ENCODE results near the gene OR2T2. TPM values are rescaled to one million over a fixed set of nuclear protein-coding genes. Genes with fewer than 3 reads are reported as not detected.
"Not testable (repeated sequence)": the region's sequence is repeated elsewhere in the genome, so short reads cannot be mapped to it uniquely, and the experiment has no call there.

Gene OR2T2
- total RNA-seq, 4 donors from 2014 or later: not detected

GRCh38 chr1:248417854-248418253, 27.6 kb upstream of the OR2T2 start:
- no peak overlapping the region for H3K4me3 ChIP-seq
- WGBS: 63% methylated on average over 2 of the region's 2 CpGs
- no peak for DNase-seq (ENCODE audit: extremely low spot score)
- H3K4me1 ChIP-seq: no peaks in the 10 kb centered on the region
- peaks cover 0 to 6% (median 0%) of the 10 kb centered on the region in 4 donors for H3K9me3 ChIP-seq
- TF ChIP-seq POLR2AphosphoS5 (IDR thresholded peaks at IDR 0.05) (no peak), EP300 (IDR thresholded peaks at IDR 0.05) (no peak), CTCF (IDR thresholded peaks at IDR 0.05) (no peak), POLR2A (IDR thresholded peaks at IDR 0.05; ENCODE audit: low read depth) (no peak)
- intact Hi-C loops (cut with DNase I): no loop called here
- H3K36me3 ChIP-seq: no peaks in the 10 kb centered on the region
- H3K27me3 ChIP-seq: no peaks in the 10 kb centered on the region
- H3K27ac ChIP-seq (replicated peaks in 1 of 4): no peak overlapping the region

GRCh38 chr1:248421384-248421783, 24.1 kb upstream of the OR2T2 start:
- 27% methylated on average over 1 of the region's 1 CpG for WGBS
- Histone ChIP-seq H3K9me3 (peaks cover 0 to 6% (median 0%) of the 10 kb centered on the region in 4 donors), H3K27me3 (no peaks in the 10 kb centered on the region), H3K4me3 (no peak overlapping the region), H3K36me3 (no peaks in the 10 kb centered on the region), H3K4me1 (no peaks in the 10 kb centered on the region), H3K27ac (replicated peaks in 1 of 4) (no peak overlapping the region)
- intact Hi-C loops (cut with DNase I): no loop called here
- TF ChIP-seq EP300 (IDR thresholded peaks at IDR 0.05) (no peak), POLR2AphosphoS5 (IDR thresholded peaks at IDR 0.05) (no peak), CTCF (IDR thresholded peaks at IDR 0.05) (no peak), POLR2A (IDR thresholded peaks at IDR 0.05; ENCODE audit: low read depth) (no peak)
- DNase-seq (ENCODE audit: extremely low spot score): no peak

- WGBS: 54% methylated on average over 3 of the region's 3 CpGs
- H3K4me3 ChIP-seq; H3K27ac ChIP-seq (replicated peaks in 1 of 4); H3K9me3 ChIP-seq; intact Hi-C loops (cut with DNase I); H3K27me3 ChIP-seq; DNase-seq (ENCODE audit: extremely low spot score); H3K36me3 ChIP-seq; H3K4me1 ChIP-seq: not testable (repeated sequence)
Measured at GRCh38 chr1:248427526-248428191, 17.8 kb upstream of the OR2T2 start.

- intact Hi-C loops (cut with DNase I): not testable (repeated sequence)
Measured at GRCh38 chr1:248428192-248428533, 17.3 kb upstream of the OR2T2 start.

GRCh38 chr1:248431683-248432082, 13.8 kb upstream of the OR2T2 start:
- H3K27me3 ChIP-seq; intact Hi-C loops (cut with DNase I); DNase-seq (ENCODE audit: extremely low spot score); H3K9me3 ChIP-seq; H3K27ac ChIP-seq (replicated peaks in 1 of 4); H3K4me1 ChIP-seq; H3K36me3 ChIP-seq; H3K4me3 ChIP-seq: not testable (repeated sequence)
- WGBS: 76% methylated on average over 11 of the region's 11 CpGs

More at GRCh38 chr1:248428192-248428533, 17.3 kb upstream of the OR2T2 start:
- not testable (repeated sequence) for H3K4me1 ChIP-seq; H3K36me3 ChIP-seq; DNase-seq (ENCODE audit: extremely low spot score); H3K27ac ChIP-seq (replicated peaks in 1 of 4); H3K4me3 ChIP-seq; H3K27me3 ChIP-seq; H3K9me3 ChIP-seq
- 80% methylated on average over 3 of the region's 3 CpGs for WGBS

GRCh38 chr1:248432201-248432600, 13.2 kb upstream of the OR2T2 start:
- intact Hi-C loops (cut with DNase I); H3K9me3 ChIP-seq; H3K4me1 ChIP-seq; H3K36me3 ChIP-seq; H3K27me3 ChIP-seq; DNase-seq (ENCODE audit: extremely low spot score); H3K4me3 ChIP-seq; H3K27ac ChIP-seq (replicated peaks in 1 of 4): not testable (repeated sequence)
- WGBS: 57% methylated on average over 4 of the region's 4 CpGs

GRCh38 chr1:248433811-248434415, 11.5 kb upstream of the OR2T2 start:
- H3K4me3 ChIP-seq; DNase-seq (ENCODE audit: extremely low spot score); H3K27me3 ChIP-seq; H3K27ac ChIP-seq (replicated peaks in 1 of 4); H3K4me1 ChIP-seq; H3K9me3 ChIP-seq; intact Hi-C loops (cut with DNase I); H3K36me3 ChIP-seq: not testable (repeated sequence)
- 92% methylated on average over 35 of the region's 38 CpGs for WGBS

- H3K9me3 ChIP-seq; H3K27ac ChIP-seq (replicated peaks in 1 of 4); H3K36me3 ChIP-seq; H3K4me3 ChIP-seq; DNase-seq (ENCODE audit: extremely low spot score); H3K4me1 ChIP-seq; intact Hi-C loops (cut with DNase I); H3K27me3 ChIP-seq: not testable (repeated sequence)
- 78% methylated on average over 4 of the region's 6 CpGs for WGBS
Measured at GRCh38 chr1:248434913-248435312, 10.5 kb upstream of the OR2T2 start.

GRCh38 chr1:248436303-248436702, 9.1 kb upstream of the OR2T2 start:
- H3K27ac ChIP-seq (replicated peaks in 1 of 4); H3K4me3 ChIP-seq; H3K36me3 ChIP-seq; DNase-seq (ENCODE audit: extremely low spot score); H3K4me1 ChIP-seq; H3K9me3 ChIP-seq; H3K27me3 ChIP-seq; intact Hi-C loops (cut with DNase I): not testable (repeated sequence)
- 77% methylated on average over 3 of the region's 3 CpGs for WGBS

- intact Hi-C loops (cut with DNase I); H3K27me3 ChIP-seq; H3K4me3 ChIP-seq; H3K4me1 ChIP-seq; H3K36me3 ChIP-seq; H3K27ac ChIP-seq (replicated peaks in 1 of 4); H3K9me3 ChIP-seq; DNase-seq (ENCODE audit: extremely low spot score): not testable (repeated sequence)
- WGBS: 56% methylated on average over 1 of the region's 1 CpG
Measured at GRCh38 chr1:248438668-248439067, 6.8 kb upstream of the OR2T2 start.
